GM18520 (cell line): ENCODE results near the gene SPATA6L.

Source experiments
- ATAC-seq: cut with Tn5 transposase; IDR thresholded peaks from one replicate; pipeline ENCODE4 v1.9.1; 2021; ENCODE audit not compliant: unreplicated experiment

Gene SPATA6L

DNA sequence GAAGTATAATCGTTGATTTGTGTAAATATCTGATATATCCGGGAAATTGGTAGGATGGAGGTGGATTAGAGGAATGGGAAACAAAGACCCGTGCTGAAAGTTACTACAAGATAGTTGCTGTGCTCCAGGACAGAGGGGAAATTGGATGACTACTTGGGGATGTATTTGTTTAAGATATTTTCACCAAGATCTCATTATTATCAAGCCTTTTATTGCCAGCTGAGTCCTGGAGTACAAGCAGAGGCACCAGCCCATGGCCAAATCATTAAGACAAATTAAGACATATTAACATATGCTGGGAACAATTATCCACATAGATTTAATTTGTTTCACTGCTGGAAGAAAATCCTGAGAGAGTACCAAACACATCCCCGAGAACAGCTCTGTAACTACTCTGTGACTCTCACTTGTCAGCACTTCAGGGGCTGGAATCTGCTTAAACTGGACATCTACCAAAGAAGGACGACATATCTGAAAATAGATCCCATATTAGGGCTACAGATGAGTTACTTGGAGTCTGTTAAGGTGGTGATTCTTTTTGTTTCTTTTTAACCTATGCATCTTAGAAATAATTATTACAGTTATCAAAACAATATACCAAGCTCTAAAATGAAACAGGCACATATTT, 107.8 kb downstream of the SPATA6L start:
- ATAC-seq: no peak

DNA sequence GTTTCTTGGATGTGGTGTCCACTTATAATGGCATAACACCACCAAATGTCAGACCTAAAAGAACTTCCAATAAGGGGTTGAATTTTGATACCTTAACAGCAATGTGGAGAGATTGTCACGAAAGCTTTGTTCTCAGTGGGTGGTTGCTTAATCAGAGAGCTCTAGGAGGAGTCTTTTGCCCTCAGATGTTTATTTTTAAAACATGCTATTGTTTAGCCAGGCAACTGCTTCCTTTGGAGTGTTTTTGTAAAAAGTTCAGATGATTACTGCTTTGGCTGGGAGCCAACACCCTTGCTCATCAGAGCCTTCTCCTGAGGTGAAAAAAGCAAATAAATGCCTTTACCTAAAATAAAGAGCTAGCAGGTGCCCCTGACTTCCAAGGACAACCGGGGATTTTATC, 111.0 kb downstream of the SPATA6L start:
- ATAC-seq: no peak

DNA sequence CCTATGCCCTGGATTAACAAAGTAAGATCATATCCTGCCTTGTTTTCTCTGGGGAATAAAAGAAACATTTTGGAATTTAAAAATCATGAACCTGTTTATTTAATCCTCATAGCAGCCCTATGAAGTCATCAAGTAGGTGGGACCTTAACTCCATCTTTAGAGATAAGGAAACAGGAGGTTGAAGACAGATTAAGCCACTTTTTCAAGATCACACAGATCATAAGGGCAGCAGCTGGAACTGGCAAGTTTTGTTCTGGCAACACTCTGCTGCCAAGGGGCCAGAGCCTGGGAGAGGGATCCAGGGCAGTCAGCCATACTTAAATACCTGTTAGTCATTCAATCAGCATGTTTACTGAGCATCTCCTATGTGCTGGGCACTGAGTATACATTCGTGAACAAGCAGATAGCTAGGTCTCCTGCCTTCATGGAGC, 112.3 kb downstream of the SPATA6L start:
- ATAC-seq: no peak

DNA sequence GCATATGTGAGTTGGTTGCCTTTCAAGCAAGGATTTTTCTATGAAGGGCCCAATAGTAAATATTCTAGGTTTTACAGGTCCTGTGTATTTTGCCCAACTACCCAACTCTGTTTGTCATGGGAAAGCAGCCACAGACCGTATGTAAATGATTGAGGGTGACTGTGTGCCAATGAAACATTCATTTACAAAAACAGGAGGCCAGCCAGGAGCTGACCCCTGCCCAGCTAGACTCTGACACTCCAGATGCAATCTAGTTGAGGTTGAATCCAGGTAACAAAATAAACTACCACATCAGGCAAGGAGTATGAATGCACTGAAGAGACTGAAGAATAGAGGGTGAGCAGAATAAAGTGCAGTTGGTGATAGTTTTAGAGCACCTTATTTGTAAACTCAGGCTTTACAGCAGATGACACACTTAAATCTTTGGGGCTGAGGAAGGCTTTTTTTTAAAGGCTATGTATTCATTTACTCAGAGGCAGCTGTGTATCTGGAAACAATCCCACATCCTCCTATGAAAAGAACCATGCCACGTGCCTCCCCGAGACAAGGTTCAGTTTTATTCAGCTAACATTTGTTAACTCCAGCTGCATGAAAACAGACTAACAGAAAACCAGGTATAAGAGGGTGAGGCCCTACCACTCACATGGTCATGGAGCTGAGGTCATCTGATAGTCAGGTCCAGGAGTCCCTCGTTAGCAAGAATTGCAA, 115.3 kb downstream of the SPATA6L start:
- no peak for ATAC-seq

DNA sequence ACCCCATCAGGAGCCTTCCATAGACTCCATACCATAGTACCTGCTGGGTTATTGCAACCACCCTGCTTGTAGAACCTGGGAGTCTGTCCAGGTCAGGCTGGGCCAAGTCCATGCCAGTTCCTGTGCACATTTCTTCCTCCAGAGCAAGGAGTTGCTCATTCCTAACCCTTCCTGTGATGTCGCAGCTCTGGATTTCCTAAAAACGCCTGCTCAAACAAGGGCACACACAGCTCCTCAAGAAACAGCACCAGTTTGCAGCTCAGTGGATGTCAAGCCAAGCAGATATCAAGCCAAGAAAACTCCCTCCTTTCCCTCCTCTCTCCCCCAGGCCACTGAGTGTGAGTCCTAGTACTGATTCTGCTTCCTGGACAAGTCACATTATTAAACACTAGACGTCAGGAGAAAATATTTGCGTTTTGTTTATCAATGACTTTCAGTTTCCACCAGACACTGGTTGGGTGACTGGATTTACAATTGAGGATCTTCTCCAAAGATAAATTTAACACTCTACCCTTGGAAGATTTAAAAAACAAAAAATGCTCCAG, 116.5 kb downstream of the SPATA6L start:
- no peak for ATAC-seq

DNA sequence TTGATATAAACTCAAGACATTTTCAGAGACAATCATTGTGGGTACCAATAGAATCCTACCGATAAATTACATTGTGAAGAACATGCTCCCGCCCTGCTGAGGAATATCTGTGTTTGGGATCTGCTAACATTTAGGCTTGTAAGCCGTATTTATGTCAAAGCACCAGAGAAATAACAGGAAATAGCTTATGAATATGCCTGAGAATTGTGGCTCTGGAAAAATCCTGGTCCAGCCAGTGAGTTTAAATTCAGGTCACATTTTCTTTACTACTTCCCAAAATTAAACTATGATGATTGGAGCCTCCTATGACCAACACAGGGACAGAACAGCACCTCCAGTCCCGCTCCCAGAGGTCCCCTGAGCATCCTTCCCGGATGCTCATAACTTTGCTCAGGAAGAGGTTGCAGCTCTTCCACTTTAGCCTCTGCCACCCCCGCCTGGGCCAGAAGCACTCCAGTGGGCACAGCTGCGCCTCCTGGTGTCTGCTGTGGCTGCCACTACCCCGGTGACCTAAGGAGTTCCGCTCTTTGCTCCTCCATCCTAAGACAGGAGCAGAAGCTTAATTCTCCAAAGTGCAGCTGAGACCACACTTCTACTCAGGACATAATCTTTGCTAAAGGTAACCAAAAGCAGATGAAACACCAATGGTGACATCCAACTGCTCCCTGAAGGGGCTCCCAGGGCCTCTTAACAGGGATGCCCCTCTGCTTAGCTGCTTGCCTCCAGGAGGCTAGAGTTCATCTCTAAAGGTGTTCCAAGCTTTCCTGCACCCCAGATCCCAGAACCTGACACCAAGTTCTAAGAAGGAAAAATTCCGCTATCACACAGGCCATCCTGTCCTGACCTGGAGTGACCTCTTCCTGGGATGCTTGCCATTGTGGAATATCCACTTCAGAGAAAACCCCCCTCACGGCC, 117.2 kb downstream of the SPATA6L start:
- no peak for ATAC-seq
